22Rv1 (cell line): ENCODE measurements around the gene TBC1D22A.

ENCODE experiments used
- CTCF ChIP-seq: fragments of 450-650 bp; IDR thresholded peaks from 2 replicates; pipeline ENCODE4 v1.5.1; 2017; ENCODE audit warnings: mild to moderate bottlenecking
- ZFX ChIP-seq: fragments of 450-650 bp; IDR thresholded peaks from 2 replicates; pipeline ENCODE4 v1.6.1; 2017; ENCODE audit warnings: antibody characterized with exemption, borderline replicate concordance

- TF ChIP-seq CTCF: no peak
- TF ChIP-seq ZFX: no peak
These were observed 278.2 kb downstream of the TBC1D22A start for GRCh38 chr22:47040486-47041270.
